ENCODE results near the gene USP24.
"Not testable (repeated sequence)": the region's sequence is repeated elsewhere in the genome, so short reads cannot be mapped to it uniquely, and the experiment has no call there.

The USP24 gene

DNA sequence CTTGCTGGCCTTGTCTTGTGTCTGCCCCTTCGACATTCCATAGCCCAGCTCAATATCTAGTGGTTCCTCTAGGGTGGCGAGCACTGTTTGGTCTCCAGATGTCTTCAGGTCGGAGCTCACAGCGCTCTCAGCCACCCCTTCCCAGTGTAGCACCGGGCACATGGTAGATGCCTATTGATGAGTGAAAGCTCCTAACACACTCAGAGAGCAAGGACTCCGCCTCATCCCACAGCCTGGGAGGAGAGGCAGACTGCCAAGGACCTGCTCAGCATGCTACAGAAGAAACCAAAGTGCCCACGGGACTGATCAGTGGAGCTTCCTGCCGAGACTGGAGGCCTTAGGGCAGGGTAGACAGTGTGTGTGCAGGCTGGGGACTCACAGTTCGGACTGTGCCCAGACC, 164.9 kb downstream of the USP24 start:
- no peak for FAIRE-seq

DNA sequence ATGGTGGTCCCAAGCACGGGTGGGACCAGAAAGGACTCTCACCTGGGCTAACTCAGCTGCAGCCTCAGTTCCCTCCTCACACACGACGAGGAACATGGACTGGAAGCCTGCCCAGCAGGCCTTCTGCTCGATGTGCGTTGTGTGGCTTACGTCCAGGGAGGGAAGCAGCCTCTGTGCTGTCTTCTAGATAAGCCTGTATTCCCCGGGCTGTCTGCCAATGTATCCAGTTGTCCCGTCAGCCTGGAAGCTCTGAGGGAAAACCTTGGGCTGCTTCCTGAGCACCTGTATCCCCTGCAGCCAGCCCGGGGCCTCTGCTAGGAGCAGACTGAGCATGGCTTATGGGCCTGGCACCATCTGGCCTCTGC, 165.3 kb downstream of the USP24 start:
- FAIRE-seq, result no peak

DNA sequence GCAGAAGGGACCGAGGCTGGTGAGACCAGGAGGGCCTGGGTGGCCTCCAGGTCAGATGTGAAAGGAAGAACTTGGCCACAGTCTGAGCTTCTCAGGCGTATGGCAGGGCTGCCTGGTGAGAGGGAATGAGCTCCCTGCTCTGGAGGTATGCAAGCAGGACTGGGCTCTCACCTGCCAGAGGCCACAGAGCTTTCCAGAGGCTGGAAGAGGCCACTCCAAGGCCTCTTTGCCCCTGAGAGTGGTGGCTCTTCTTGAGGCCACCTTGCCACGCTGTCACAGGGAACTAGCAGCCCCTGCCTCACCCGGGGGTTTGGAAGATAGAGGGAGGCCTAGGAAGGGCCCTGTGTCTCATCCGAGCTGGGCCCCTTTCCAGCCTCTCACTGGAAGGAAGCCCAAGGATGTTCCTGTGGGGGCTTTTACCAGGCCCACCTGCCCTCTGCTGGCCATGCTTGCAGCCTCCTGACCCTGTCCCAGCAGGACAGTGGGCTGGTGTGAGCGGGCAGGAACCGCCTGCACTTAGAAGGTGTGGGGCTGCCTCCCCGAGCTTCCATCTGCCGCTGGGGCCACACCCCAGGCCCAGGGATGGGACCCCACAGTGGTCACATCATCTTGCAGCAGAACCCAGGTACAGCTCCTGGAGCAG, 165.8 kb downstream of the USP24 start:
- FAIRE-seq, result no peak

DNA sequence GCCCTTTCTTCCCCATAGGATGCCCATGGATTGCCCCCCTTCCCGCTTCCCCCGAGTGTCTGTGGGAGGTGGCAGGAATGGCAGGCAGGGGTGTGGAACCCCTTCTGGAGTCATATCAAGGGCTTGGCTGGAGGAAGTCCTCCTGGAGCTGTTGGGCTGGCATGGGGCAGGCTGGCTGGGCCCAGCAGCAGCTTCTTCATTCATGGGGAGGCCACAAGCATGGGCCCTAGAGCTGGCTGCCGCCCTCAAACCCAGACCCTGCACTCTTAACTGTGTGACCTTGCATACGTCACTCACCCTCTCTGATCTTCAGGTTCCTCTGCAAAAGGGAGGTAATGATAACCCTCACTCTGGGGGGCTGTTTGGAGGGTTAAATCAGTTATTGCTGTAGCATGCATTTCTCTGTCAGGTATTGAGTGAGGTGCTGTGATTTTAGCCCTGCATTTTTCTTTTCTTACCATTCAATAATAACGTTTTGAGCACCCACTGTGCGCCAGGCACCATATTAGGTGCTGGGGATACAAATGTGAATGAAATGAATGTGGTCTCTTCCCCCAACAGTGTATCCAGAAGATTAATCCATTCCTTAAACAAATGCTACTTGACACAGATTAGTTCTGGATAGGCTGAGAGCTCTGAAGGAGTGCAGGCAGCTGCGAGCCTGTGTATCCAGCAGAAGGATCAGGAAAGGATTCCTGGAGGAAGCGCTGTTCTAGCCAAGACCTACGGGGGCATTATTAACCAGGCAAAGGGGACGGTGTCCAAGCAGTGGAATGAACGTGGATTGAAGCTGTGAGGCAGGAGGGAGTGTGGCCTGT, 166.5 kb downstream of the USP24 start:
- FAIRE-seq, result no peak

DNA sequence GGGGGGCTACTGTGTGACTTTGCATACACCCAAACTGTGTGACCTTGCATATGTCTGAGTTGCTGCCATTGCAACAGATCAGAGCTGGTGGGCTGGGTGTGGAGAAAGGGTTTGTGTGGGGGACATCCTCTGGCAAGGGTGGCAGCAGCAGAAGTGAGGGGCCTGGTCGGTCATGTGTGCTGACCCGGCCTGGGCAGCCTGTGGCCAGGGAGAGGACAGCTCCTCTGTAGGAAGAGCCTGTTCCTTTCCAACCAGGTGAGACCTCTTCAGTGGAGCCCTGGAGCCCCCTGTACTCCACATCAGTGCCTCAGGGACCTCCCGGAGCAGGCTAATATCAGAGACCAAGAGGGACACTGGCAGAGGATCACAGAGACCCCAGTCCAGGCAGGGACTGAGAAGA, 167.6 kb downstream of the USP24 start:
- FAIRE-seq, result no peak

DNA sequence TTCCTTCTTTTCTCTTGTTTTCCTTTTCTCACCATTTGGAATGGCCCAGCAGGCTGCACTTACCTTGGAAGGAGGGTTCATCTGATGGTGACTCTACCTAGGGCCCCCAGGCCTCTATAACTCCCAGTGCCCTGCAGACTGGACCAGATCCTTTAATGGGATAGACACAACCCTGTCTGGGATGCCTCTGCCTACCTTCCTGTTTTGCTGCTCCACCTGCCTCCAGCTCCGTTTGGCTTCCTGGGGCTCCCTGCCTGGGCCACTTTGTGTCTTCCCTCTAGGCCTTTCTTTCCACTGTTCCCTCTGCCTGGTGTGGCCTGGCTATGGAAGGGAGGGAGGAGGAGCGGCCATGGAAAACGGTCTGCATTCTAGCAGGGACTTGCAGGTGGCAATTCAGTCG, 168.3 kb downstream of the USP24 start:
- no peak for FAIRE-seq

DNA sequence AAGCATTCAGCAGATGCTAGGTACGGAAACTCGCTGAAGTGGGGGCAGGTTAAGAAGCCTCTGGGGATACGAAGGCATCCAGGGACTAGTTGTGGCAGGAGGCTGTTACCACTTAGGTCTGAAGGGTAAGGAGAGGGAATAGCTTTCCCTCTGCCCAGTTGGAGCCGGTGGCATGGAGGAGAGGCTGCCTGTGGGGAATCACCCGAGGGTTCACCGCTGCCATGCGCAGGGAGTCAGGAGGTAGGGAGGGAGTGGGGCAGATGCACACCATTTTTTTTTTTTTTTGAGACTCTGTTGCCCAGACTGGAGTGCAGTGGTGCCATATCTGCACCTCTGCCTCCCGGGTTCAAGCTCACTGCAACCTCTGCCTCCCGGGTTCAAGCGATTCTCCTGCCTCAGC, 169.7 kb downstream of the USP24 start:
- FAIRE-seq, result no peak

DNA sequence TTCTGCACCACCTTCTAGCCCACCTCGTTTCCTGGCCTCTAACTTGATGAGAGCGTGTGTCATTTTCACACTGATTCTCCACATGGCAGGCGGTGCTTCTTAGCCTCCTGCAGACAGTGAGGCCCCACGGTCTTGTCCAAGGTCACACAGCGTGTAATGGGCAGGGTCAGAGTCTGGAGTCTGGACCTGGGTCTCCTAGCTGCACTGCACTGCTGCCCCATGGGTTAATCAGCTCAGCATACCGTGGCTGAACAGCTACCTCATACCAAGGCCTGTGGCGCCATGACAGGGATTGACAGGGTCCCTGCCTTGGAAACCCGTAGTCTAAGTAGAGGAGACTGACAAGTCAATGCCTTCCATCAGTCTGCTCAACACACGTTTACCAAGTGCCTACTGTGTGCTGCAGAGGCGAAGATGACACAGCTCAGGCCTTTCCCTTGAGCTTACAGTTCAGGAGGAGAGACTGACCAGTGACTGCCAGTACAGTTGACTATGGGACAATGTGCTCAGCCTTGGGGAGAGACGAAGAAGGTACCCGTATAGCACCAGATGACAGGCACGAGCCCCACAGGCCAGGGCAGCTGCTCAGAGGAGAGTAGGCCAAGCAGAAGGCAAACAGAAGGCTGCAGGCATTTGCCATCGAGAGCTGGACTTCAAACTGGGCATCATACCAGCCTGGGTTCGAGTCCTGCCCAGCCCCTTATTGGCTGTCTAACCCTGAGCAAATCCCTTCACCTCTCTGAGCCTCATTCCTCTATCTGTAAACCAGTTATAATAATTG, 170.4 kb downstream of the USP24 start:
- FAIRE-seq, result no peak

DNA sequence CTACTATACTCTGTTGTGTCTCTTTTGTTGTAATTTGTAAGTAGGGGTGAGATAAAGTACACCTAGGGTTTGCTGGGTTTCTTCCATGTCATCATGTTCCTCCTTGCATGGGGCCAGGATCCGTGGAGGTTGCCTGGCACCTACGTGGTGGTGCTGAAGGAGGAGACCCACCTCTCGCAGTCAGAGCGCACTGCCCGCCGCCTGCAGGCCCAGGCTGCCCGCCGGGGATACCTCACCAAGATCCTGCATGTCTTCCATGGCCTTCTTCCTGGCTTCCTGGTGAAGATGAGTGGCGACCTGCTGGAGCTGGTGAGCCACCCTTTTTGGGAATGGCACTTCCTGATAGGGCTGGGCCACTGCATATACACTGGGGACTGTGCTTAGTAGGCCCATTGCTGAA, 171.4 kb downstream of the USP24 start:
- no peak for FAIRE-seq

DNA sequence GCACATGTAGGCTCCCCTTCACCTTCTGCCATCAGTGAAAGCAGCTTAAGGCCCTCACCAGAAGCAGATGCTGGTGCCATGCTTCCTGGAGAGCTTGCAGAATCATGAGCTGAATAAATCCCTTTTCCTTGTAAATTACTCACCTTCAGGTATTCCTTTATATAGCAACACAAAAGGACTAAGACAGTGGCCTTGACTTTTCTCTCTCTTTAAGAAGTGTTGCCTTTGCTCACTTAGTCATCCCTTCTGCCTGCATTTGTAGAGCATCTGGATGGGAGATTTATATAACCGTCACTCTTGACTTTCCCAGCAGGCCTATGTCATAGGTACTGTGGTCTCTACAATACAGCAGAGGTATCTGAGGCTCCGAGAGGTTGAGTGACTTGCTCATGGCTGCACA, 172.2 kb downstream of the USP24 start:
- no peak for FAIRE-seq

DNA sequence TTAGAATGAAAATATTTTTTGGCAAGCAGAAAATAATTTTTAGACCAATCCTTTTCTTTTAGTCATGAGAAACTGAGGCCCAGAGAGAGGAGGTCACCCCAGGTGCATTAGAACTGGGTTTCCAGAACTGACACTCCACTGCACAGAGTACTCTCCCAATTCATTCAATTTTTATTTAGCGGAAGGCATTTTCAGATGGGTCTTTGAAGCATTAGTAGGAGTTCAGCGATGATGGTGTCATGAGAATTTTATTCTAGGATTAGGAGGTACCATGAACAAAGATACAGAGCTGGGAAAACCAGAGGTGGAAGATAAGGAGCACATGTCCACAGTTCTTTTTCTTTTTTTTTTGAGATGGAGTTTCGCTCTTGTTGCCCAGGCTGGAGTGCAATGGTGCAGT, 173.6 kb downstream of the USP24 start:
- FAIRE-seq, result no peak

DNA sequence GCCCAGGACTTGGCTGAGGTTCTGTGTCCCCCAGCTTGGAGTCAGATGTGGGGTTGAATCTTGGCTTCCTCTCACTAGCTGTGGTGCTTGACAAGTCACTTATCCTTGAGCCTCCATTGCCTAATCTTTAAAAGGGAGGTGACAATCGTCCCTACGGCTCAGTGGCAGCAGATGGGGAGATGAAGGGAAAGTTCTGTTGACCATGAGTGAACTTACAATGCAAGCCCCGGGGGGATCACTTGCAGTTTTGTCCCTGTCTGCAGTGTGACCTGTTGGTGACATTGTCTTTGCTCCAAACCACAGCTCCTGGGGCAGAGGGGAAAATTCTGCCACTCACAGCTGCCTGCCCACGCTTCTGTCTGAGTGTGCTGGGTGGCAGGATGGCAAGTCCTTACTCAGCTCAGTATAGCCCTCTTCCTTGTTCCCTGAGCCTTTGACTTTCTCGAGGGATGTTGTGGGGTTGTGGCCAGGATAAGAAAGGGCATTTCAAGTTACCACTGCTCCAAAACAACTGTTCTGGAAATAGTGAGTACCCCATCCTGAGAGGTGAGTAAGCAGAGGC, 174.2 kb downstream of the USP24 start:
- FAIRE-seq, result no peak

DNA sequence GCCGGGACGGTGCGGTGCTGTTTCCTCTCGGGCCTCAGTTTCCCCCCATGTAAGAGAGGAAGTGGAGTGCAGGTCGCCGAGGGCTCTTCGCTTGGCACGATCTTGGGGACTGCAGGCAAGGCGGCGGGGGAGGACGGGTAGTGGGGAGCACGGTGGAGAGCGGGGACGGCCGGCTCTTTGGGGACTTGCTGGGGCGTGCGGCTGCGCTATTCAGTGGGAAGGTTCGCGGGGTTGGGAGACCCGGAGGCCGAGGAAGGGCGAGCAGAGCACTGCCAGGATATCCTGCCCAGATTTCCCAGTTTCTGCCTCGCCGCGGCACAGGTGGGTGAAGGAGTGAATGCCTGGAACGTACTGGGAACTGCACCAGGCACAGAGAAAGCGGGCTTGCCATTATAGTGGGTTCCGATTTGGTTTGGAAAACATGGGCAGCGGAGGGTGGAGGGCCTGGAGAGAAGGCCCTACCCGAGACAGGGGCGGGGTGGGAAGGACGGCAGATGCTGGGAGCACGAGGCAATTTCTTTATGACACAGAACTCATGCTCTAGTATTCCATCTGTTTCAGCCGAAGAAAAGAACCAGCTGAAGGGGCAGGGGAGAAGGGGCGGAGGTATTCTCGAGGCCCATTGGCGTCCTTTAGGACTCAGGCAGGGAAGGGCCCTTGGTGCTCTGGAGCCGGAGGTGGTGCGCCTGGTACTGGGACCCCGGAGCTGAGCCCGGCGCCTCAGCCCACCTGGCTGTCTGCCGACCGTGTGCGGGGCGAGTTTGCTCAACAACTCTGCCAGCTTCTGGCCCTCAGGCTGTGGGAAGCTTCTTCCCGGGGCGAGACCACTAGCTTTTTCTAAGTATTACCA, 174.9 kb downstream of the USP24 start:
- FAIRE-seq, result no peak

DNA sequence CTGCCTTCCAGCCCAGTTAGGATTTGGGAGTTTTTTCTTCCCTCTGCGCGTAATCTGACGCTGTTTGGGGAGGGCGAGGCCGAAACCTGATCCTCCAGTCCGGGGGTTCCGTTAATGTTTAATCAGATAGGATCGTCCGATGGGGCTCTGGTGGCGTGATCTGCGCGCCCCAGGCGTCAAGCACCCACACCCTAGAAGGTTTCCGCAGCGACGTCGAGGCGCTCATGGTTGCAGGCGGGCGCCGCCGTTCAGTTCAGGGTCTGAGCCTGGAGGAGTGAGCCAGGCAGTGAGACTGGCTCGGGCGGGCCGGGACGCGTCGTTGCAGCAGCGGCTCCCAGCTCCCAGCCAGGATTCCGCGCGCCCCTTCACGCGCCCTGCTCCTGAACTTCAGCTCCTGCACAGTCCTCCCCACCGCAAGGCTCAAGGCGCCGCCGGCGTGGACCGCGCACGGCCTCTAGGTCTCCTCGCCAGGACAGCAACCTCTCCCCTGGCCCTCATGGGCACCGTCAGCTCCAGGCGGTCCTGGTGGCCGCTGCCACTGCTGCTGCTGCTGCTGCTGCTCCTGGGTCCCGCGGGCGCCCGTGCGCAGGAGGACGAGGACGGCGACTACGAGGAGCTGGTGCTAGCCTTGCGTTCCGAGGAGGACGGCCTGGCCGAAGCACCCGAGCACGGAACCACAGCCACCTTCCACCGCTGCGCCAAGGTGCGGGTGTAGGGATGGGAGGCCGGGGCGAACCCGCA, 175.7 kb downstream of the USP24 start, which contains the start of gene PCSK9:
Gene PCSK9 (plus strand): TSS at position 207 of the 741 bp plus-strand sequence. CDS start 290 bp downstream, at position 497.
- FAIRE-seq, result no peak

DNA sequence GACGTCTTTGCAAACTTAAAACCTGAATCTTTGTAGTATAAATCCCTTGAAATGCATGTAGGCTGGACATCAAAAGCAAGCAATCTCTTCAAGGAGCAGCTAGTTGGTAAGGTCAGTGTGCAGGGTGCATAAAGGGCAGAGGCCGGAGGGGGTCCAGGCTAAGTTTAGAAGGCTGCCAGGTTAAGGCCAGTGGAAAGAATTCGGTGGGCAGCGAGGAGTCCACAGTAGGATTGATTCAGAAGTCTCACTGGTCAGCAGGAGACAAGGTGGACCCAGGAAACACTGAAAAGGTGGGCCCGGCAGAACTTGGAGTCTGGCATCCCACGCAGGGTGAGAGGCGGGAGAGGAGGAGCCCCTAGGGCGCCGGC, 176.2 kb downstream of the USP24 start:
- no peak for FAIRE-seq

DNA sequence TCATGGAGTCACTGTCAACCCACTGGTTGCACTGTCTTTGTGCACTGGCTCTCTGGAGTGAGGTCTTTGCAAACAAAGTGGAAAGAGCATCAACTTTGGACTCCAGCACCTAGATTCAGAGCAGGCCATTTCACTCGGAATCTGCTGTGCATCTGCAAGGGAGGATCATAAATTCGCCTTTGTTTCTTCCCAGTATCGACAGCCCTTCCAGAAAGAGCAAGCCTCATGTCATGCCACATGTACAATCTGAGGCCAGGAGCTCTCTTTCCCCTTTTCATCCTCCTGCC, 176.7 kb downstream of the USP24 start:
- no peak for FAIRE-seq

DNA sequence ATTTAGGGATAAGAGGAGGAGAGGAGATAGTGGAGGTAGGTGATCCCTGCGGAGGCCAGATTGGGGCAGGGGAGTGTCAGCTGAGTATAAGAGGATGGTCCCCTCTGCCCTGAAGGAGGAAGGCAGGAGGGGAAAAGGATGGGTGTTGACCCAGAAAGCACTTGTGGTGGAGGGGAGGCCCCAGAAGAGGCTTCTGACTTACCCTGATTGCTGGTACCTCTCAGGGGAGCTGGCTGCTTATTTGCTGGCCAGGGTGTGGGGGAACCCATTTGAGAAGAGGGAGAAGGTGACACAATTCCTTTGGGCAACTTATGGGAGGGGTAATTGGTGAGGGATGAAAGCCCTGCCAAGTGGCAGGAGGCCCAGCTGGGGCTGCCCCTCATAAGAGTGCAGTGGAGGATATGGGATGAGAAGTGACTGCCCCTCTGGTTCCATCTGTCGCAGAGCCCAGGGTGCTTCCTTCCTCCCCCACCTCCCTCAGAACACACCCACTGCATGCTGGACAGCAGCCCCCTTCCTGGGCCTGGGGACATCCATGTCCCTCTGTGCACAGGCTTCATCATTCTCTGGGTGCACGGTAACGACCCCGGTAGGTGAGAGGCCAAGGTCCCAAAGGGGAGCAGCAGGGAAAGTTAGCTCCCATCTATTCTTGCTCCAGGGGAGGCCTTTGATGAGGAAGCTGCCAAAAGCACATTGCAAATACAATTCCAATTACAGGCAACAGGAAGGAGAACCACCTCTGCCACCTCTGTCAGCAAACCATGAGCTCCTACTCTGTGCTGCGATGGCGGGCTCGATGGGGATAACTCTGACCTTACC, 177.2 kb downstream of the USP24 start:
- no peak for FAIRE-seq

DNA sequence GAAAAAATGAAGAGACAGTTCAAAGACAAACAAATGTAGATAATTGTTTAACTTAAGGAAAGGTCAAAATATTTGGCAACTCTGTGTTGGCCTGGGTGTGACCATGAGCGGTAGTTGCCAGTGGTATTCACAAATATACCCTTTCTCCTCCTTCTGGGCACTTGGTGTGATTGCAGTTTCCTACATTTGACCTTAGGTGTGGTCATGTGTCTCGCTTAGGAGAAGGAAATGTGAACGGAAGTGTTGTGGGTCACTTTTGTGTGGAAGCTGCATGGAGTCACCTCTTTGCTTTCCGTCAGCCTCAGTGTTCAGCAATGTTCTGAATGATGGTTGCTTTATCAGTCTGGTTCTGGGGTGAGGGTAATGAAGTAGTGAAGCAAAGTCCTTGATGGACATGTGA, 179.3 kb downstream of the USP24 start:
- FAIRE-seq, result no peak

DNA sequence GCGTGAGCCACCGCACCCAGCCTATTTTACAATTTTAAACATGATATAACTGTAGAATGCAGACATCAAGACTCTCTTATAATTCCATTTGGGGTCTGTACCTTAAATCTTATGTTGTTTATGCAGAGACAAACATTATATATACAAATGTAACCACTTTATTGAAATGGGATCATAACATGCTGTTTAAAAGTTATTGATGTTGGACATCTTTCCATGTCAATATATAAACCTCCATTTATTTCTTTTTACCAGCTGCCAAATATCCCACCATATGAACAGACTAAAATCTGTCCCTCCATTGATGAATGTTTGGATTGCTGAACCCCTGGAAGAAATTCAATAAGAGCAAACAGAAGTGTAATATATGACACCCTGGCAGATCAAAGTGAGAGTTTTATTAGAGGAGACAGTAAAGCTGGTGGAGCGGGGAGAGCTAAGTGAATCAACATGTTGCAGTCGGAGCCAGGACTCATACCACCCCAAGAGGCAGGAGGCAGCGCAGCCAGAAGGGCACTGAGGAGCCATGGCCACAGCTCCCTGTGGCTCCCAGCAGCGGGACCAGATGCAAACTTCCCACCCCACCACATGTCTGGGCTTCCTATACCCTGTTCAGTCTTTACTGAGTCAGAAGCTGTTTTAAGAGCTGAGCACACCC, 180.6 kb downstream of the USP24 start:
- no peak for FAIRE-seq

DNA sequence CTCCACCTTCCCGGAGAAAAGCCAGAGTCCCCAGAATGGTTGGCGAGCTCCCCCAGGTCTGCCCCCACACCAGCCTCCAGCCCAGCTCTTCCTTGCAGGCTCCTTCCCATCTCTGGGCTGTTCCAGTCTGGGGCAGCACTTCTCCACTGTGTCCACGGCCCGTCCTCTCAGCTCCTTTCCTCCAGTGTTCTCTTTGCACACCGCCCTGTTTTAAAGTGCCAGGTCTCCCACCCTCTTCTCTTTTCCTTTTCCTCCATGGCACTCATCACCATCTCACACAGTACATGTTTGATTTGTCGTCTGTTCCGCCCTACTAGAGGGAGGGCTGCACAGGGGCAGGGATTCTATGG, 181.9 kb downstream of the USP24 start:
- FAIRE-seq, result no peak

DNA sequence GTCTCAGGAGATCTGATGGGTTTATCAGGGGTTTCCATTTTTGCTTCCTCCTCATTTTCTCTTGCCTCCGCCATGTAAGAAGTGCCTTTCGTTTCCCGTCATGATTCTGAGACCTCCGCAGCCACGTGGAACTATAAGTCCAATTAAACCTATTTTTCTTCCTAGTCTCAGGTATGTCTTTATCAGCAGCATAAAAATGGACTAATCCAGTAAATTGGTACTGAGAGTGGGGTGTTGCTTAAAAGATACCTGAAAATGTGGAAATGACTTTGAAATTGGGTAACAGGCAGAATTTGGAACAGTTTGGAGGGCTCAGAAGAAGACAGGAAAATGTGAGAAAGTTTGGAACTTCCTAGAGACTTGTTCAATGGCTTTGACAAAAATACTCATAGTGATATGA, 184.1 kb downstream of the USP24 start:
- not testable (repeated sequence) for FAIRE-seq

All from TTC549 (cell line).